Skin epidermis (tissue), 12 donors: ENCODE data around the gene LRRC10.
A peak's percentile ranks its signal among the peaks of the same experiment; 100 is the strongest.

Experiments
- H3K27ac ChIP-seq, 21 experiments: fragments of 200-600 bp; sonication (generic) in 11 of 21; one replicate each; pipeline ENCODE4 v1.5.0; 2020; ENCODE audit warnings: mild to moderate bottlenecking in 3 of 21, inconsistent platforms in 2 of 21, moderate library complexity in 2 of 21
- H3K4me3 ChIP-seq, 7 experiments: fragments of 200-600 bp; sonication (generic) in 2 of 7; one replicate each; pipeline ENCODE4 v1.5.0; 2020; ENCODE audit warnings: inconsistent platforms in 2 of 7, mild to moderate bottlenecking in 2 of 7, moderate library complexity in 1 of 7

Gene LRRC10

GRCh38 chr12:69610729-69611128, at the start of gene LRRC10:
Gene LRRC10, minus strand, starts transcription at chr12:69610907. Its CDS starts 69 bp downstream, at chr12:69610838.
- Histone ChIP-seq H3K27ac (no peak within 1 kb of the TSS), H3K4me3 (no peak within 1 kb of the TSS)

GRCh38 chr12:69660164-69660863, 49.6 kb upstream of the LRRC10 start:
- no peak overlapping the region for H3K4me3 ChIP-seq
- no peak overlapping the region for H3K27ac ChIP-seq

- H3K27ac ChIP-seq = no peak overlapping the region
- no peak overlapping the region for H3K4me3 ChIP-seq
These were observed 47.5 kb upstream of the LRRC10 start for GRCh38 chr12:69658203-69658602.

- H3K27ac ChIP-seq = no peak overlapping the region
- no peak overlapping the region for H3K4me3 ChIP-seq
These were observed 46.9 kb upstream of the LRRC10 start for GRCh38 chr12:69657376-69658137.

GRCh38 chr12:69655616-69656340, 45.1 kb upstream of the LRRC10 start:
- H3K27ac ChIP-seq = peak overlapping the region in 4 of 21 experiments; percentile 12 to 60 (median 50)
- H3K4me3 ChIP-seq = no peak overlapping the region

- H3K27ac ChIP-seq = no peak overlapping the region
- H3K4me3 ChIP-seq = no peak overlapping the region
These were observed 43.0 kb upstream of the LRRC10 start for GRCh38 chr12:69653703-69654102.

GRCh38 chr12:69651922-69652321, 41.2 kb upstream of the LRRC10 start:
- Histone ChIP-seq H3K27ac (no peak overlapping the region), H3K4me3 (no peak overlapping the region)

- no peak overlapping the region for H3K4me3 ChIP-seq
- H3K27ac ChIP-seq = no peak overlapping the region
These were observed 38.8 kb upstream of the LRRC10 start for GRCh38 chr12:69649529-69649928.

GRCh38 chr12:69648476-69648875, 37.8 kb upstream of the LRRC10 start:
- Histone ChIP-seq H3K27ac (no peak overlapping the region), H3K4me3 (no peak overlapping the region)

GRCh38 chr12:69647178-69647577, 36.5 kb upstream of the LRRC10 start:
- no peak overlapping the region for H3K4me3 ChIP-seq
- no peak overlapping the region for H3K27ac ChIP-seq

GRCh38 chr12:69645031-69645430, 34.3 kb upstream of the LRRC10 start:
- Histone ChIP-seq H3K27ac (no peak overlapping the region), H3K4me3 (no peak overlapping the region)

GRCh38 chr12:69644511-69644910, 33.8 kb upstream of the LRRC10 start:
- H3K27ac ChIP-seq = no peak overlapping the region
- no peak overlapping the region for H3K4me3 ChIP-seq

- no peak overlapping the region for H3K4me3 ChIP-seq
- no peak overlapping the region for H3K27ac ChIP-seq
These were observed 31.8 kb upstream of the LRRC10 start for GRCh38 chr12:69642531-69642930.

GRCh38 chr12:69641546-69641945, 30.8 kb upstream of the LRRC10 start:
- no peak overlapping the region for H3K27ac ChIP-seq

GRCh38 chr12:69639400-69640016, 28.8 kb upstream of the LRRC10 start:
- no peak overlapping the region for H3K27ac ChIP-seq
- H3K4me3 ChIP-seq = no peak overlapping the region

More at GRCh38 chr12:69641546-69641945, 30.8 kb upstream of the LRRC10 start:
- no peak overlapping the region for H3K4me3 ChIP-seq

GRCh38 chr12:69633061-69633460, 22.4 kb upstream of the LRRC10 start:
- Histone ChIP-seq H3K4me3 (no peak overlapping the region), H3K27ac (no peak overlapping the region)

GRCh38 chr12:69630191-69630590, 19.5 kb upstream of the LRRC10 start:
- no peak overlapping the region for H3K4me3 ChIP-seq
- H3K27ac ChIP-seq = no peak overlapping the region

- Histone ChIP-seq H3K4me3 (no peak overlapping the region), H3K27ac (no peak overlapping the region)
These were observed 16.8 kb upstream of the LRRC10 start for GRCh38 chr12:69627501-69627900.

- Histone ChIP-seq H3K4me3 (no peak overlapping the region), H3K27ac (no peak overlapping the region)
These were observed 13.3 kb upstream of the LRRC10 start for GRCh38 chr12:69623970-69624369.

- H3K27ac ChIP-seq = no peak overlapping the region
- no peak overlapping the region for H3K4me3 ChIP-seq
These were observed 10.8 kb upstream of the LRRC10 start for GRCh38 chr12:69621551-69621950.
